T-helper 2 cell treated with Interferon-gamma antibody and Interleukin-4, amounts not matched to agents 100 ng/mL and 5 ng/mL, for 36 hours (primary cell): ENCODE measurements around the gene VWF. TPM values are rescaled to one million over a fixed set of nuclear protein-coding genes. Genes with fewer than 3 reads are reported as not detected.

Experiments
- intact Hi-C: fragments of 100-400 bp; cut with micrococcal nuclease; formaldehyde crosslinking; loops from one replicate; pipeline ENCODE4 v1.15.1; 2023
- total RNA-seq: library from RNA; stranded (reverse); gene quantifications from 2 replicates; pipeline ENCODE4 v1.2.3, GENCODE V29; 2022

VWF gene
- total RNA-seq, 1 donor from 2014 or later: 0.02 TPM

DNA sequence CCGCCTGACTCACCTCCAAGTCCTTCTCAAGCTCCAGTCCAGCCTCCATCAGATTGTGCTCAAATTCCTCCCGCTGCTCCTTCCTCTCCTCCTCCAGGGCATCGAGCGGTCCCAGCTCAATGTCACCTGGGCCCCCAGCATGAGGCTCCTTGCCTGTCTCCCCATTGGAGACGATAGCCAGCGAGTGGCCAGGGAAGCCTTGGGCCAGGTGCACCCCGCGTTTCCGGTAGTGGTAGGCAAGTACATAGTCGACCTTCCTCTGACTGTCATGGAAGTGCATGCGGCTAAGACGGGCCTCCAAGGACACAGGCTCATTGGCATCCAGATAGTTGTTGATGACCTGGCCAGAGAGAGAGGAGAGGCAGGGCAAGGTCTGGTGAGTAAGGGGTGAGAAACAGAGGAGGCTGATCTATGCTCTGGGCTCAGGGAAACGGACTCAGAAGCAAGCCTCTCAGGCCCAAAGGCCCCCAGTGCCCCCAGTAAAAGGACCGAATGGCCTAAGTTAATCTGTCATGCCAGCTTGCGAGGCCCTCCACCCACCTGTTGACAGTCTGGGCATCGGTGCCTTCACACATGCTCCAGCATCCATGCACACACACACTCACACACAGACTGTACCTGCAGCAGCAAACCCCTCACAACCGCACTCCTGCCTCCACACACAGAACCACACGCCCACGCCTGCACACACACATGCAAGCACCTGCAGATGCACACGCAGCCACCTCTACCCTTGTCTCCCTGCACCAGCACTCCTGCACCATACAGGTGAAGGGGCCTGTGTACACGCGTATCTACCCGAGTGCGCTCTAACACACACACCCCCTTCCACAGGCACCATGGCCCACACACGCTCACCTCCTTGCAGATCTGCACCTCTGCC lies 203.2 kb downstream of the VWF start:
- intact Hi-C loops: no loop called here

DNA sequence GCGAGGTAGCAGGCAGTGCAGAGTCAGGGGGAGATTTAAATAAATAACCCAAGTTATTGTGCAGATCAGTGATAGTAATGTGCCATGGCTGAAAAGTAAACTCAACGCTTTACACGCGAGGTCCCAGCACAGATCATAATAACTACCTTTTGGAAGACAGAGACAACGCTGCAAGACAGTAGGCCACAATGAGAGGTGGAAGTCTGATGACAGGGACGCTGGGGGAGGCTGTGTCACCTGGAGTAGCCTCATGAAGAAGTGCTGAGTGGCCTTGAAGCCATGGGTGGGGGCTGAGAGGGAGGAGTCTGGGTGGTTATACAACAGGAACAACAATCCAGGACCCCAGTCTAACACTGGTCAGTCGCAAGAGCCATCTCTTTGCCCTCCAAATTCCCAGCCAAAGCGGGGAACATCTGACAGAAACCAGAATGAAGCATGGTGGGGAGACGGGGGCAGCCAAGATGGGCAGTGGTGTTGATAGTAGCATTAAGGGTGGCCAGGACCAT lies 207.6 kb downstream of the VWF start:
- intact Hi-C loops: no loop called here

- intact Hi-C loops: no loop called here
Measured at GRCh38 chr12:5915511-5915910, 209.0 kb downstream of the VWF start.

DNA sequence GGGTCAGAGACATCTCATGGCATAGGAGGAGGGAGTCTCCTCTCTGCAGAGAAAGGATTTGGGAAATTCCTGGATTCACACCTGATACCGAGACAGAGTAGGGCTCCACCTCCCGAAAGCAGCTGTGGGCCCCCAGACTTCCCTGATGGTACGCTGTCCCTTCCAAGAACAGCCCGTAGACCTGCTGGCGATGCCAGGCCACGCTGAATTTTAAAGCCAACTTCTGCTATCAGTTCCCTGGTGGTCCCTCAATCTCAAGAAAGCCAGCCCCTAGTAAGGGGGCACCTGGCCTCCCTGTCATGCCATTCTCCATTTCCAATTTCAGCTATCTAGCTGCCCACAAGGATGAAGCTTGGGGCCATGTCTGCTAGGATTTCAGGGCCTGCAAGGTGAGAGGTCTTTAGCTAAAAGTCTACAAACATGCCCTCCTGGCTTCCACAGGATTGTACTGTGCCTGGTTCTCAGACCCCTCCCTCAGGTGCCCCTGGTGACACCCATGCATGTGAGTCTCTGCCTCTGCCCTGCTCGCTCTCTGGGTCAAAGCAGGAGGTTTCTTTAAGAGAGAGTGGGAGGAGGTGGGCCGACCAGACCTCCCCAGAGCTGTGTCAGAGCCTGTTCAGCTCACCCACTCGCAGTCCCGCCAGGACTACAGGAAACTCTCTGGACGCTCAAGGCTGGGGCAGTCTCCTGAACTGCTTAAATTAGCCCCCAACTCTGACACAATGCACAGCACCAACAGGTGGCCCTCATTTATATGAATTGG lies 209.9 kb downstream of the VWF start:
- intact Hi-C loops: no loop called here

- intact Hi-C loops: no loop called here
Measured at GRCh38 chr12:5913387-5913786, 211.1 kb downstream of the VWF start.

- intact Hi-C loops: no loop called here
Measured at GRCh38 chr12:5912437-5913334, 211.8 kb downstream of the VWF start.

- intact Hi-C loops: no loop called here
Measured at GRCh38 chr12:5912011-5912410, 212.5 kb downstream of the VWF start.

GRCh38 chr12:5910790-5911548 lies 213.5 kb downstream of the VWF start:
- intact Hi-C loops: no loop called here

DNA sequence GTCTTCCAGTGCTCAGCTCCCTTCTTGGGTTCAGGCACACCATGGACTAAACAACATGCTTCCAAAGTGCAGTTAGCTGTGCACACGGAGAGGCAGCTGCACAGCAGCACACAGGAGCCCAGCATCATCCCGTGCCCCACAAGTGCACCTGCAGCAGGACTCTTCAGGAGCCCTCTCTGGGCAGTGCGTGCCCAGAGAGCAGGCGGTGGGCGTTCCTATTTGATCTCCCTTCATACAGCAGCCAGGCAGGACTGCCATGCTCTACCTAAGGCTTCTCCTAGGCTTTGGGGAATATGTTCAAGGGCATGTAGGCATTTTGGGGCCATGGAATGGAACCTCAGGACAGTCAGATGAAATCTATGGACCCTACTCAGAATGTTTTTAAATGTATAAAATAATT lies 214.9 kb downstream of the VWF start:
- intact Hi-C loops: no loop called here

- intact Hi-C loops: no loop called here
Measured at GRCh38 chr12:5908251-5908650, 216.2 kb downstream of the VWF start.

GRCh38 chr12:5907807-5908206 lies 216.7 kb downstream of the VWF start:
- intact Hi-C loops: no loop called here

- intact Hi-C loops: no loop called here
Measured at GRCh38 chr12:5905757-5906156, 218.7 kb downstream of the VWF start.

- intact Hi-C loops: no loop called here
Measured at GRCh38 chr12:5904969-5905368, 219.5 kb downstream of the VWF start.

DNA sequence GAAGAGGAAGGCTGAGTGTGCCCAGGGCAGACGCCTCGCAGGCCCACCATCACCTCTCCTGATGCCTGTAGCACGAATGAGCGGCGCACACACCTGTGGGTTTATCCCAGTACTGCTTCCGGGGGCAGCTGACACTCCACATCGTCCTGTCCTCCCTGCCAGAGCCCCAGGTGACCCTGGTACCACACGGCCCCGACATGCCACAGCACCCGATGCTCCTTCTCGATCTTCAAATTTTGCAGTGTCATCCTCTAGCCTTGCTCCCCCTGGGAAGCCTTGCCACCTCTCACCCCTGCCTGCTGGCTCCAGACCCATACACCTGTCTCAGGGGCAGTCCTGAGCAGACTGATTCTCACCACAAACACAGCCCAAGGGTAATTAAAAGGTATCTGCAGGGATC lies 220.0 kb downstream of the VWF start:
- intact Hi-C loops: no loop called here

- intact Hi-C loops: no loop called here
Measured at GRCh38 chr12:5902736-5903135, 221.7 kb downstream of the VWF start.

GRCh38 chr12:5901416-5901815 lies 223.1 kb downstream of the VWF start:
- intact Hi-C loops: no loop called here

GRCh38 chr12:5900533-5901205 lies 223.8 kb downstream of the VWF start:
- intact Hi-C loops: no loop called here

DNA sequence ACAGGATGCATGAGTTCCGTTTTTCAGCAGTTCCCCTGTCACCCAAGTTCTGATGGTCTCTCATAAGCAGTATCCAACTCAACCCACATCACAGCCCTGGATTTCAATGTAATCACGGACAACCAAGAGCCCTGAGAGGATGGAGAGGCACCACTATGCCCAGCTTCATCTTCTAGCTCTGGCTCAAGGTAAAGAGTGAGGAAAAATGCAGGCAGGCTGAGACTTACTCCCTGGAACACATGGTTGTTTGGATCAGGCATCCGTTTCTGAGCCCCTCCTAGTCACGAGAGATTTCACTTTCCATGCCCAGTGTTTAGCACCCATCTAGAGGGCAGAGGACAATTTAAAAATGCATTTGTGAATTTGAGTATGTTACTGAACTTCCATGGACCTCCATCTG lies 224.4 kb downstream of the VWF start:
- intact Hi-C loops: no loop called here

GRCh38 chr12:5899675-5900074 lies 224.8 kb downstream of the VWF start:
- intact Hi-C loops: no loop called here

GRCh38 chr12:5898874-5899273 lies 225.6 kb downstream of the VWF start:
- intact Hi-C loops: no loop called here
